Thymus (tissue), 11 donors: Measurements from ENCODE around the gene PCDH1. TPM values are rescaled to one million over a fixed set of nuclear protein-coding genes. Genes with fewer than 3 reads are reported as not detected.
"Not testable (repeated sequence)": the region's sequence is repeated elsewhere in the genome, so short reads cannot be mapped to it uniquely, and the experiment has no call there.

Source experiments
- DNase-seq, 9 donors: peaks; one replicate each; pipeline ENCODE4 v3.0.0-alpha.2; 2013; ENCODE audit warnings: low spot score in 9 of 9, low read depth in 6 of 9, missing footprints in 1 of 9
- H3K27ac ChIP-seq, 2 donors: one replicate each; pipeline ENCODE4 v1.5.1; 2013; ENCODE audit warnings: control low read depth in 1 of 2, low read depth in 1 of 2, low read length in 1 of 2, mild to moderate bottlenecking in 1 of 2, moderate library complexity in 1 of 2
- H3K27me3 ChIP-seq, 2 donors: one replicate each; pipeline ENCODE4 v1.5.1; 2013; ENCODE audit warnings: low read length in 1 of 2; ENCODE audit not compliant: control insufficient read depth in 2 of 2, insufficient read depth in 1 of 2
- H3K36me3 ChIP-seq, 2 donors: one replicate each; pipeline ENCODE4 v1.5.1; 2013; ENCODE audit warnings: low read length in 1 of 2, mild to moderate bottlenecking in 1 of 2, moderate library complexity in 1 of 2; ENCODE audit not compliant: control insufficient read depth in 2 of 2, insufficient read depth in 2 of 2
- H3K4me1 ChIP-seq, 2 donors: one replicate each; pipeline ENCODE4 v1.5.1; 2013; ENCODE audit warnings: low read length in 2 of 2; ENCODE audit not compliant: control insufficient read depth in 2 of 2, insufficient read depth in 2 of 2
- H3K4me3 ChIP-seq, 2 donors: one replicate each; pipeline ENCODE4 v1.5.1; 2013; ENCODE audit warnings: low read length in 2 of 2, control low read depth in 1 of 2, mild to moderate bottlenecking in 1 of 2
- H3K9me3 ChIP-seq, 2 donors: one replicate each; pipeline ENCODE4 v1.5.1; 2013; ENCODE audit warnings: low read length in 1 of 2, mild to moderate bottlenecking in 1 of 2; ENCODE audit not compliant: control insufficient read depth in 2 of 2, insufficient read depth in 1 of 2
- WGBS: extraction: QIAGEN DNeasy Blood & Tissue Kit; methylation state at CpG from one replicate; pipeline ENCODE4 v1.1.7; 2013; 5-methylcytosine and 5-hydroxymethylcytosine counted together
- polyA plus RNA-seq: library from polyadenylated mRNA; stranded (reverse); fragments of 200-250 nt; gene quantifications from one replicate; pipeline ENCODE4 v1.2.3, GENCODE V29; 2013
- total RNA-seq: library from RNA; stranded (reverse); fragments of 120-200 nt; gene quantifications from one replicate; pipeline ENCODE4 v1.2.4, GENCODE V29; 2013
- donor health status: healthy.

The PCDH1 gene
- total and polyA plus RNA-seq, 2 donors = 1.9 to 5.1 TPM

DNA sequence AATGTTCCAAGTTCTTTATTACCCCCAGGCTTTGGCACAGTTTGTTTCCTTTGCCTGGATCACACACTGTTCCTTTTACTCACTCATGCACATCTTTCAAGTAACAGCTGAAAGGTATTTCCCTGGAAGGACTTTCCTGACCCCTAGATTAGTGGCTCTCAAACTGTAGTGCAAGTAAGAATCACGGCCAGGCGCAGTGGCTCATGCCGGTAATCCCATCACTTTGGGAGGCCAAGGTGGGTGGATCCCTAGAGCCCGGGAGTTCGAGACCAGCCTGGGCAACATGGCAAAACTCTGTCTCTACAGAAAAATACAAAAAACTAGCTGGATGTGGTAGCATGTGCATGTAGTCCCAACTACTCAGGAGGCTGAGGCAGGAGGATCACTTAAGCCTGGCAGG, 26.3 kb upstream of the PCDH1 start:
- H3K27ac ChIP-seq = no peak overlapping the region
- no peaks in the 10 kb centered on the region for H3K36me3 ChIP-seq
- peaks cover 0 to 5% of the 10 kb centered on the region in 2 donors for H3K27me3 ChIP-seq
- H3K4me1 ChIP-seq = no peaks in the 10 kb centered on the region
- WGBS = 93% methylated on average over 5 of the region's 5 CpGs
- DNase-seq = no peak
- H3K9me3 ChIP-seq = no peaks in the 10 kb centered on the region
- no peak overlapping the region for H3K4me3 ChIP-seq

GRCh38 chr5:141903261-141903660, 25.1 kb upstream of the PCDH1 start:
- Histone ChIP-seq H3K36me3 (no peaks in the 10 kb centered on the region), H3K27me3 (peaks cover 0 to 3% of the 10 kb centered on the region in 2 donors), H3K4me1 (no peaks in the 10 kb centered on the region), H3K27ac (no peak overlapping the region), H3K9me3 (no peaks in the 10 kb centered on the region), H3K4me3 (no peak overlapping the region)
- DNase-seq = no peak
- WGBS = 48% methylated on average over 4 of the region's 4 CpGs

DNA sequence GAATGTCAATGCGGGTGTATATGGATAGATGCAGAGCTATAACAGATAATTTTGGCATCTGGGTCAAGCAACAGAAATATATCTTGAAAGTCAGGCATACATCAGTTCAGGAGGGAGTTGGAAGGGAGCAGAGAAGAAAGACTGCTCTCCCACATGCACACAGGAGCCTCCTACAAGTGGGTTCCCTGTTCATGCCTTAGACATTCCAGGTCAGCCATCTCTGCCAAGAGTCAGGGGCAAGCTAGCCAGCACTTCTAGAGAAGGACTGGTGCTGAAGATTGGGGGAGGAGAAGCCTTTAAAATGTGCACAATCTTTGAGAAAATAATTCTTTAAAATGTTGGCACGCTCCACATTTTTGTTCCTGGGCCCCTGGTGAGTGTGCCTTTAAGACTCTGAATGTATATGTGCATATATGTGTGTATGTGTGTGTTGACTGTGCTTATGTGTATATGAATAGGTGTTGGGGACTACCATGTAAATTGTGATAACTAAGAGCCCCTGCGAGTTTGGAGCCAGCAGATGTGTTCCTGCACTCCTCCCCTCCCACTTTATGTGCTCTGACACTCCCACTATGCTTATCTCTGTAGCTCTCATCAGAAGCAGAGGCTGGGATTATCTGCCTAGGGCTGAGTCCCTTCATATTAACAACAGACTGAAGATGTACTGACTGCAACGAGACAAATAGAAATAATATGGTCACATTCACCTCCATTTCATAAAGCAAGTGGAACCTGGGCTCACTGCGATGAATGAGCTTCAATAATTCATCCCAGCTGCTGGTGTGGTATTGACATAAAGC, 24.0 kb upstream of the PCDH1 start:
- WGBS = 82% methylated on average over 5 of the region's 5 CpGs

GRCh38 chr5:141898448-141899049, 20.3 kb upstream of the PCDH1 start:
- Histone ChIP-seq H3K4me3 (no peak overlapping the region), H3K27ac (no peak overlapping the region), H3K9me3 (no peaks in the 10 kb centered on the region), H3K4me1 (no peaks in the 10 kb centered on the region), H3K27me3 (peaks cover 0 to 3% of the 10 kb centered on the region in 2 donors), H3K36me3 (no peaks in the 10 kb centered on the region)
- 92% methylated on average over 2 of the region's 2 CpGs for WGBS
- DNase-seq = no peak

More for the DNA sequence above, 24.0 kb upstream of the PCDH1 start:
- no peak for DNase-seq
- H3K27ac ChIP-seq = no peak overlapping the region
- no peak overlapping the region for H3K4me3 ChIP-seq
- H3K4me1 ChIP-seq = no peaks in the 10 kb centered on the region
- H3K36me3 ChIP-seq = no peaks in the 10 kb centered on the region
- no peaks in the 10 kb centered on the region for H3K9me3 ChIP-seq
- peaks cover 0 to 3% of the 10 kb centered on the region in 2 donors for H3K27me3 ChIP-seq

GRCh38 chr5:141897425-141897824, 19.2 kb upstream of the PCDH1 start:
- no peak overlapping the region for H3K4me3 ChIP-seq
- H3K4me1 ChIP-seq = no peaks in the 10 kb centered on the region
- H3K27ac ChIP-seq = no peak overlapping the region
- DNase-seq = no peak
- no peaks in the 10 kb centered on the region for H3K36me3 ChIP-seq
- H3K9me3 ChIP-seq = no peaks in the 10 kb centered on the region
- no peaks in the 10 kb centered on the region for H3K27me3 ChIP-seq
- WGBS = 98% methylated on average over 4 of the region's 4 CpGs

- peaks cover 3 to 13% of the 10 kb centered on the region in 2 donors for H3K27me3 ChIP-seq
- WGBS = 97% methylated on average over 2 of the region's 2 CpGs
Measured at GRCh38 chr5:141890429-141890828, 12.2 kb upstream of the PCDH1 start.

DNA sequence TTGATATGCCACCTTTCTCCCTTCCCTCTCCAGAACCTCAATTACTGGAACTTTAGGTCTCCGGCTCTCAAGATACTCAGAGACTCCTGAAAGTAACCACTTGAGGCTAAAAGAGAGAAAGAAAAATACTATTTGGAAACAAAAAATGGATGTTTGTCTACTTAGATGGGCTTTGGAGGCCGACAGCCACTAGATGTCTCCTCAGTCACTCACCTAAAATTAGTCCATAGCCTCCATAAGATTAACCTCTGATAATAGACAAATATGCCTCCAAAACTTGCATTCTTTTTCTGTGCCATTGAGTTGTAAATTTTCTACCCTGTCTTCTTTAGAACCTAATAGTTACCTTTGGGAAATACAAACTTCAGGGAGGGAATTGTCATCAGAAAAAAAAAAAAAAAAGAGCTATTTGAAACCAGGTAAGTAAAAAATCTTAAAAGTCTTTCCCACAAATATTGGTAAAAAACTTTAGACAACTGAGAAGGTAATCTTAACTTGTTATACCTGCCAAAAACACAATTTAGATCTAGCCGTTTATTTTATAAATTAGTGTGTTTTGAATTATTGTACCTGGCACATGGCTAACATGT, 11.2 kb upstream of the PCDH1 start:
- 64% methylated on average over 3 of the region's 3 CpGs for WGBS
- Histone ChIP-seq H3K27me3 (peaks cover 3 to 23% of the 10 kb centered on the region in 2 donors), H3K4me1 (no peaks in the 10 kb centered on the region), H3K4me3 (no peak overlapping the region), H3K9me3 (no peaks in the 10 kb centered on the region), H3K27ac (no peak overlapping the region), H3K36me3 (no peaks in the 10 kb centered on the region)
- no peak for DNase-seq

More at GRCh38 chr5:141890429-141890828, 12.2 kb upstream of the PCDH1 start:
- H3K27ac ChIP-seq, DNase-seq, H3K9me3 ChIP-seq, H3K36me3 ChIP-seq, H3K4me1 ChIP-seq, H3K4me3 ChIP-seq: not testable (repeated sequence)

GRCh38 chr5:141883892-141884318, 5.7 kb upstream of the PCDH1 start:
- no peak for DNase-seq
- Histone ChIP-seq H3K4me1 (peaks cover 2 to 8% of the 10 kb centered on the region in 2 donors), H3K9me3 (peaks cover 0 to 3% of the 10 kb centered on the region in 2 donors), H3K27ac (no peak overlapping the region), H3K36me3 (no peaks in the 10 kb centered on the region), H3K27me3 (peaks cover 39 to 70% of the 10 kb centered on the region in 2 donors), H3K4me3 (no peak overlapping the region)
- WGBS = 36% methylated on average over 8 of the region's 8 CpGs
